ENCODE results near the gene SLC25A4. TPM values are rescaled to one million over a fixed set of nuclear protein-coding genes. Genes with fewer than 3 reads are reported as not detected.
"Not testable (repeated sequence)": the region's sequence is repeated elsewhere in the genome, so short reads cannot be mapped to it uniquely, and the experiment has no call there.

SLC25A4 gene
- total RNA-seq, 1 donor from 2014 or later, result 25.4 TPM

- peak; percentile 41 to 53 for DNase-seq (ENCODE audit: low spot score in 2 of 2, unreplicated experiment in 2 of 2)
- peak overlapping the region; percentile 5 for H3K4me3 Mint-ChIP-seq
- H3K9me3 Mint-ChIP-seq, result no peaks in the 10 kb centered on the region
- H3K4me1 Mint-ChIP-seq, result peaks cover 19% of the 10 kb centered on the region
- no peaks in the 10 kb centered on the region for H3K36me3 Mint-ChIP-seq
- TF ChIP-seq, protein P1, sequence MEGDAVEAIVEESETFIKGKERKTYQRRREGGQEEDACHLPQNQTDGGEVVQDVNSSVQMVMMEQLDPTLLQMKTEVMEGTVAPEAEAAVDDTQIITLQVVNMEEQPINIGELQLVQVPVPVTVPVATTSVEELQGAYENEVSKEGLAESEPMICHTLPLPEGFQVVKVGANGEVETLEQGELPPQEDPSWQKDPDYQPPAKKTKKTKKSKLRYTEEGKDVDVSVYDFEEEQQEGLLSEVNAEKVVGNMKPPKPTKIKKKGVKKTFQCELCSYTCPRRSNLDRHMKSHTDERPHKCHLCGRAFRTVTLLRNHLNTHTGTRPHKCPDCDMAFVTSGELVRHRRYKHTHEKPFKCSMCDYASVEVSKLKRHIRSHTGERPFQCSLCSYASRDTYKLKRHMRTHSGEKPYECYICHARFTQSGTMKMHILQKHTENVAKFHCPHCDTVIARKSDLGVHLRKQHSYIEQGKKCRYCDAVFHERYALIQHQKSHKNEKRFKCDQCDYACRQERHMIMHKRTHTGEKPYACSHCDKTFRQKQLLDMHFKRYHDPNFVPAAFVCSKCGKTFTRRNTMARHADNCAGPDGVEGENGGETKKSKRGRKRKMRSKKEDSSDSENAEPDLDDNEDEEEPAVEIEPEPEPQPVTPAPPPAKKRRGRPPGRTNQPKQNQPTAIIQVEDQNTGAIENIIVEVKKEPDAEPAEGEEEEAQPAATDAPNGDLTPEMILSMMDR (IDR thresholded peaks at IDR 0.05; ENCODE audit: unreplicated experiment), result no peak
- H3K27me3 Mint-ChIP-seq (ENCODE audit: low read depth), result peaks cover 2% of the 10 kb centered on the region
- peak overlapping the region; percentile 83 for H3K27ac Mint-ChIP-seq
These were observed 27.2 kb upstream of the SLC25A4 start for GRCh38 chr4:185115827-185116232.

GRCh38 chr4:185117300-185117934, 25.6 kb upstream of the SLC25A4 start:
- Mint-ChIP-seq H3K9me3 (no peaks in the 10 kb centered on the region), H3K4me1 (peaks cover 19% of the 10 kb centered on the region), H3K27ac (no peak overlapping the region), H3K27me3 (ENCODE audit: low read depth) (no peaks in the 10 kb centered on the region), H3K36me3 (no peaks in the 10 kb centered on the region), H3K4me3 (no peak overlapping the region)
- no peak for DNase-seq (ENCODE audit: low spot score in 2 of 2, unreplicated experiment in 2 of 2)
- TF ChIP-seq, protein P1 (IDR thresholded peaks at IDR 0.05; ENCODE audit: unreplicated experiment), result no peak

- TF ChIP-seq, protein P1 (IDR thresholded peaks at IDR 0.05; ENCODE audit: unreplicated experiment), result no peak
- Mint-ChIP-seq H3K4me3 (no peak overlapping the region), H3K4me1 (peaks cover 19% of the 10 kb centered on the region), H3K27me3 (ENCODE audit: low read depth) (no peaks in the 10 kb centered on the region), H3K36me3 (no peaks in the 10 kb centered on the region), H3K9me3 (no peaks in the 10 kb centered on the region), H3K27ac (no peak overlapping the region)
- no peak for DNase-seq (ENCODE audit: low spot score in 2 of 2, unreplicated experiment in 2 of 2)
These were observed 24.2 kb upstream of the SLC25A4 start for GRCh38 chr4:185118876-185119275.

- not testable (repeated sequence) for H3K27me3 Mint-ChIP-seq (ENCODE audit: low read depth); H3K27ac Mint-ChIP-seq; H3K36me3 Mint-ChIP-seq; H3K4me3 Mint-ChIP-seq; H3K9me3 Mint-ChIP-seq; DNase-seq (ENCODE audit: low spot score in 2 of 2, unreplicated experiment in 2 of 2)
- H3K4me1 Mint-ChIP-seq, result peaks cover 19% of the 10 kb centered on the region
These were observed 23.6 kb upstream of the SLC25A4 start for GRCh38 chr4:185119467-185119866.

DNA sequence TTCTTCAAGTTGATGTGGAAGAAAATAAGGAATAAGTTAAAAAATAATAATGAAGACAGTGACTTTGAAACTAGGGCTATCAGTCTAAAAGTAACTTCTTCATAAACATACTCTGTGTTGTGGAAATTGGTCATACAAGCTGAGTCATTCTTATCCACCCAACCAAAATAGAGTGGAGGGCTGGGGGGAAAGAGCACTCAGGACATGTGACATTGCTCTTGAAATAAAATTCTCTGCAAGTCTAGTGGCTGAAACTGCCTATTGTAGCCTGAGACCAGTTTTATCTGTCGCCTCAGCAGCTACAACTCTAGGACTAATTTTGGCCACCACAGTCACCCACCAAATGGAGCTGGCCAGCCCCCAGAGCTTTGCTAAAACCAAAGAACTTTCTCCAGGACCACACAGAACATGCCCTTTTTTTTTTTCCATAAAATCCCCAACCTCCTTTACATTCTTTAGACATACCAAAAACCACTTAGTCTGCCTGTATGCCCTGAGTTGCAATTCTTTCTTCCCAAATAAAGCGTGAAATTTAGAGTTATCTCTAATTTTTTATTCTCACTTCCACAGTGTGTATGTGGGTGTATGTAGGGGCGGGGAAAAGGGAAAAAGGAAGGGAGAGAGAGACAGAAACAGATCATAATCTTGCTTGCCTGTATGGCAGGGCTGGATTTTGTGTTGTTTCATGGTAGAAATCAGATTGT, 23.0 kb upstream of the SLC25A4 start:
- TF ChIP-seq, protein P1 (IDR thresholded peaks at IDR 0.05; ENCODE audit: unreplicated experiment), result no peak
- Mint-ChIP-seq H3K4me1 (peaks cover 19% of the 10 kb centered on the region), H3K27me3 (ENCODE audit: low read depth) (peaks cover 6% of the 10 kb centered on the region), H3K4me3 (no peak overlapping the region), H3K9me3 (no peaks in the 10 kb centered on the region), H3K27ac (no peak overlapping the region), H3K36me3 (no peaks in the 10 kb centered on the region)
- DNase-seq (ENCODE audit: low spot score in 2 of 2, unreplicated experiment in 2 of 2), result no peak

- no peak for DNase-seq (ENCODE audit: low spot score in 2 of 2, unreplicated experiment in 2 of 2)
- H3K4me1 Mint-ChIP-seq, result peaks cover 19% of the 10 kb centered on the region
- peaks cover 8% of the 10 kb centered on the region for H3K27me3 Mint-ChIP-seq (ENCODE audit: low read depth)
- no peaks in the 10 kb centered on the region for H3K9me3 Mint-ChIP-seq
- H3K4me3 Mint-ChIP-seq, result no peak overlapping the region
- TF ChIP-seq, protein P1 (IDR thresholded peaks at IDR 0.05; ENCODE audit: unreplicated experiment), result no peak
- no peak overlapping the region for H3K27ac Mint-ChIP-seq
- no peaks in the 10 kb centered on the region for H3K36me3 Mint-ChIP-seq
These were observed 22.5 kb upstream of the SLC25A4 start for GRCh38 chr4:185120631-185120946.
